ENCODE data around the gene ESR2.

ESR2 gene

GRCh38 chr14:64091217-64091616 lies 203.0 kb downstream of the ESR2 start:
- no peak for DNase-seq (ENCODE audit: low read depth in 1 of 2, low spot score in 1 of 2)

GRCh38 chr14:64089920-64090319 lies 204.3 kb downstream of the ESR2 start:
- DNase-seq (ENCODE audit: low read depth in 1 of 2, low spot score in 1 of 2), result no peak

- no peak for DNase-seq (ENCODE audit: low read depth in 1 of 2, low spot score in 1 of 2)
Measured at GRCh38 chr14:64088647-64088964, 205.6 kb downstream of the ESR2 start.

- DNase-seq (ENCODE audit: low read depth in 1 of 2, low spot score in 1 of 2), result no peak
Measured at GRCh38 chr14:64082837-64083236, 211.3 kb downstream of the ESR2 start.

GRCh38 chr14:64081174-64081746 lies 212.9 kb downstream of the ESR2 start:
- DNase-seq (ENCODE audit: low read depth in 1 of 2, low spot score in 1 of 2), result no peak

GRCh38 chr14:64080452-64080851 lies 213.7 kb downstream of the ESR2 start:
- DNase-seq (ENCODE audit: low read depth in 1 of 2, low spot score in 1 of 2), result no peak

GRCh38 chr14:64075613-64076005 lies 218.6 kb downstream of the ESR2 start:
- DNase-seq (ENCODE audit: low read depth in 1 of 2, low spot score in 1 of 2), result no peak

- no peak for DNase-seq (ENCODE audit: low read depth in 1 of 2, low spot score in 1 of 2)
Measured at GRCh38 chr14:64074961-64075612, 219.1 kb downstream of the ESR2 start.

- DNase-seq (ENCODE audit: low read depth in 1 of 2, low spot score in 1 of 2), result no peak
Measured at GRCh38 chr14:64069634-64070359, 224.4 kb downstream of the ESR2 start.

- no peak for DNase-seq (ENCODE audit: low read depth in 1 of 2, low spot score in 1 of 2)
Measured at GRCh38 chr14:64064447-64064846, 229.7 kb downstream of the ESR2 start.

- no peak for DNase-seq (ENCODE audit: low read depth in 1 of 2, low spot score in 1 of 2)
Measured at GRCh38 chr14:64062381-64063115, 231.6 kb downstream of the ESR2 start.

GRCh38 chr14:64061706-64062105 lies 232.5 kb downstream of the ESR2 start:
- DNase-seq (ENCODE audit: low read depth in 1 of 2, low spot score in 1 of 2), result no peak

- DNase-seq (ENCODE audit: low read depth in 1 of 2, low spot score in 1 of 2), result no peak
Measured at GRCh38 chr14:64061115-64061514, 233.1 kb downstream of the ESR2 start.

GRCh38 chr14:64060648-64061096 lies 233.5 kb downstream of the ESR2 start:
- no peak for DNase-seq (ENCODE audit: low read depth in 1 of 2, low spot score in 1 of 2)

- no peak for DNase-seq (ENCODE audit: low read depth in 1 of 2, low spot score in 1 of 2)
Measured at GRCh38 chr14:64060199-64060545, 234.0 kb downstream of the ESR2 start.

GRCh38 chr14:64059454-64060198 lies 234.5 kb downstream of the ESR2 start:
- DNase-seq (ENCODE audit: low read depth in 1 of 2, low spot score in 1 of 2), result no peak

- no peak for DNase-seq (ENCODE audit: low read depth in 1 of 2, low spot score in 1 of 2)
Measured at GRCh38 chr14:64053694-64054669, 240.2 kb downstream of the ESR2 start.

- DNase-seq (ENCODE audit: low read depth in 1 of 2, low spot score in 1 of 2), result no peak
Measured at GRCh38 chr14:64049616-64050381, 244.4 kb downstream of the ESR2 start.

- no peak for DNase-seq (ENCODE audit: low read depth in 1 of 2, low spot score in 1 of 2)
Measured at GRCh38 chr14:64045091-64045490, 249.1 kb downstream of the ESR2 start.
